ENCODE data around the gene NACC1. TPM values are rescaled to one million over a fixed set of nuclear protein-coding genes. Genes with fewer than 3 reads are reported as not detected.
"Not testable (repeated sequence)": the region's sequence is repeated elsewhere in the genome, so short reads cannot be mapped to it uniquely, and the experiment has no call there.

Gene NACC1
- total RNA-seq, 1 experiment from 2014 or later = 133 TPM

DNA sequence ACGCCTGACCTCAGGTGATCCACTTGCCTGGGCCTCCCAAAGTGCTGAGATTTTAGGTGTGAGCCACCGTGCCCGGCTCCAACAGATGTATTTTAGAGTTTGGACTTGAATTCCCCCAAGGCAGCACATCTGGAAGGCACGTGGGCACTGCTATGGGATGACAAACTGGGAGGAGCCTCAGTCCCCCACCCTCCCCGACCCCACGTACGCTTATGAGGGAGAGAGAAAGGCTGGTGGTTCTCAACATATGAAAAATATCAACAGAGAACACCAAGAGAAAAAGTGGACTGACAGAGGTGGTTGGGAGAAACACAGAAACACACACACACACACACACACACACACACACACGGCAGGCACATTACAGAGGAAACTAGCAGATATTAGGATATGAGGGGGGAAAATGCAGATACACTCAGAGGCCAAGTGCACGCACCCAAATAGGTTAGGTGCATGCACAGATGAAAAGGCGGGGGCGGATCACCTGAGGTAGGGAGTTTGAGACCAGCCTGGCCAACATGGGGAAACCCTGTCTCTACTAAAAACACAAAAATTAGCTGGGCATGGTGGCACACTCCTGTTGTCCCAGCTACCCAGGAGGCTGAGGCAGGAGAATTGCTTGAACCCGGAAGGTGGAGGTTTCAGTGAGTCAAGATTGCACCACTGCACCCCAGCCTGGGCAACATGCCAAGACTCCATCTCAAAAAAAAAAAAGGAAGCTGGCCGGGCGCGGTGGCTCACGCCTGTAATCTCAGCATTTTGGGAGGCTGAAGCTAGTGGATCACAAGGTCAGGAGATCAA is 28.9 kb downstream of the NACC1 start:
- no peaks in the 10 kb centered on the region for H3K9me2 ChIP-seq (ENCODE audit: insufficient read depth)
- intact Hi-C loops (cut with micrococcal nuclease; ENCODE audit: unreplicated experiment) = no loop called here
- peak; percentile 38 to 48 for DNase-seq
- H3K27me3 ChIP-seq (ENCODE audit: insufficient read depth, low read depth) = no peaks in the 10 kb centered on the region
- H3K9me3 ChIP-seq (ENCODE audit: insufficient read depth, low read depth) = no peaks in the 10 kb centered on the region
- no TSS peak for BruUV-seq (replicated peaks)
- H3F3A ChIP-seq (ENCODE audit: insufficient read depth, low read depth) = peaks cover 51% of the 10 kb centered on the region
- TF ChIP-seq, protein P1, sequence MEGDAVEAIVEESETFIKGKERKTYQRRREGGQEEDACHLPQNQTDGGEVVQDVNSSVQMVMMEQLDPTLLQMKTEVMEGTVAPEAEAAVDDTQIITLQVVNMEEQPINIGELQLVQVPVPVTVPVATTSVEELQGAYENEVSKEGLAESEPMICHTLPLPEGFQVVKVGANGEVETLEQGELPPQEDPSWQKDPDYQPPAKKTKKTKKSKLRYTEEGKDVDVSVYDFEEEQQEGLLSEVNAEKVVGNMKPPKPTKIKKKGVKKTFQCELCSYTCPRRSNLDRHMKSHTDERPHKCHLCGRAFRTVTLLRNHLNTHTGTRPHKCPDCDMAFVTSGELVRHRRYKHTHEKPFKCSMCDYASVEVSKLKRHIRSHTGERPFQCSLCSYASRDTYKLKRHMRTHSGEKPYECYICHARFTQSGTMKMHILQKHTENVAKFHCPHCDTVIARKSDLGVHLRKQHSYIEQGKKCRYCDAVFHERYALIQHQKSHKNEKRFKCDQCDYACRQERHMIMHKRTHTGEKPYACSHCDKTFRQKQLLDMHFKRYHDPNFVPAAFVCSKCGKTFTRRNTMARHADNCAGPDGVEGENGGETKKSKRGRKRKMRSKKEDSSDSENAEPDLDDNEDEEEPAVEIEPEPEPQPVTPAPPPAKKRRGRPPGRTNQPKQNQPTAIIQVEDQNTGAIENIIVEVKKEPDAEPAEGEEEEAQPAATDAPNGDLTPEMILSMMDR (conservative IDR thresholded peaks at IDR 0.05) = no peak
- no peak for TF ChIP-seq EZH2 (IDR thresholded peaks at IDR 0.05; ENCODE audit: low read depth)
- no peak overlapping the region for H3K4me3 ChIP-seq
- H3K79me2 ChIP-seq (ENCODE audit: low read depth) = peaks cover 37% of the 10 kb centered on the region
- H3K4me2 ChIP-seq = peak overlapping the region; percentile 16; the same call in 1 of the 2 replicates
- H3K27ac ChIP-seq = no peak overlapping the region
- no peak overlapping the region for H2AFZ ChIP-seq
- H3K4me1 ChIP-seq (replicated peaks; ENCODE audit: insufficient read depth) = peaks cover 47% of the 10 kb centered on the region
- ChIA-PET POLR2A (ENCODE audit: unreplicated experiment) (interaction anchor here (0.6 to 0.8 kb wide), 3 partner anchors 29 to 906 kb away, joined by 5 to 11 read pairs (median 8); partner anchors contain the start of genes GCDH and NACC1), CTCF (interaction anchor here (0.6 kb wide), 1 partner anchor 127 kb away, joined by 3 read pairs; no protein-coding TSS in a partner anchor)
- no peaks in the 10 kb centered on the region for H4K20me1 ChIP-seq (ENCODE audit: insufficient read depth)
- peaks cover 17% of the 10 kb centered on the region for H3K36me3 ChIP-seq (ENCODE audit: low read depth)

DNA sequence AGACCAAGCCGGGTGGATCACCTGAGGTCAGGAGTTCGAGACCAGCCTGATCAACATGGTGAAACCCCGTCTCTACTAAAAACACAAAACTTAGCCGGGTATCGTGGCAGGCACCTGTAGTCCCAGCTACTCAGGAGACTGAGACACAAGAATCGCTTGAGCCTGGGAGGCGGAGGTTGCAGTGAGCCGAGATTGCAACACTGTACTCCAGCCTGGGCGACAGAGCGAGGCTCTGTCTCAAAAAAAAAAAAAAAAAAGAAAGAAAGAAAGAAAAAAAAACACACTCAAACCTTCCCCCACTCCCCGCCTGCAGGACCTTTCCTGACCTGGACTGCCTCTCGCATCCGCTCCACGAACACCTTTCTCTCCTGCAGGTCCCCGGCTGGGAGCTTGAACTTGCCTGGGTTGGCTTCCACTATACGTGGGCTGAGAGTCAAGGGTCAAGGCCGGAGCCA is 31.1 kb downstream of the NACC1 start:
- Histone ChIP-seq H3F3A (ENCODE audit: insufficient read depth, low read depth) (peaks cover 40% of the 10 kb centered on the region), H2AFZ (peak overlapping the region; percentile 79), H3K4me1 (replicated peaks; ENCODE audit: insufficient read depth) (peaks cover 28% of the 10 kb centered on the region), H3K4me2 (peak overlapping the region; percentile 99), H4K20me1 (ENCODE audit: insufficient read depth) (peaks cover 13% of the 10 kb centered on the region), H3K4me3 (peak overlapping the region; percentile 83), H3K36me3 (ENCODE audit: low read depth) (peaks cover 22% of the 10 kb centered on the region), H3K79me2 (ENCODE audit: low read depth) (peaks cover 60% of the 10 kb centered on the region), H3K27ac (0 out of 2 replicates have a peak overlapping the region, but pooled peaks have one; percentile 96)
- CTCF ChIA-PET; DNase-seq; BruUV-seq (replicated peaks); H3K9me2 ChIP-seq (ENCODE audit: insufficient read depth); H3K27me3 ChIP-seq (ENCODE audit: insufficient read depth, low read depth); intact Hi-C loops (cut with micrococcal nuclease; ENCODE audit: unreplicated experiment); H3K9me3 ChIP-seq (ENCODE audit: insufficient read depth, low read depth): not testable (repeated sequence)
- POLR2A ChIA-PET (ENCODE audit: unreplicated experiment) = interaction anchor here (0.6 to 0.7 kb wide), 5 partner anchors 19 to 164 kb away, joined by 5 to 21 read pairs (median 12); no protein-coding TSS in a partner anchor

DNA sequence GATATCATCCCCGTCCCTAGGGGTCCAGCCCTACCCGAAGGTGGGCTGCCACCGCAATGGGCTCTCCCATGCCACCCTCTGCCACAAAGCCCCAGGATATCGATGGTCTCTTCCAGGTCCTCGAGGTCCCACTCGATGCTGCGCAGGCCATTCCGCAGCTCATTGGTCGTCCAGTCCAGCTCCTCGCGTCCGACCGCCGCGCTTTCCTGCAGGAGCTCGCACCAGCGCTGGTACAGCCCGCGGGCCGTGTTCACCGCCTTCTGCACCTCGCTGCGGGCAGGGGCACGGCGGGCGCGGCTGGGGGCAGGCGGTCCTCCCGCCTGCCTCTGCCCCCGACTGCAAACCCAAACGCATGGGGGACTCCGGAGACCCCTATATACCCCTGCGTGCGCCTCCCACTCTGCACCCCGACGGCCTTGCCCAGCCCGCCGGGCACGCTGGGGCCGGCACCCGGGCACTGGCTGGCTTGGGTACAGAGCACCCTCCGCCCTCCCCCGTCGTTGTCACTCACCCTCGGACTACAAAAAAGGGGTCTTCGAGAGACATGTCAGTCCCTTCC is 31.6 kb downstream of the NACC1 start:
- Histone ChIP-seq H3K9me2 (ENCODE audit: insufficient read depth) (no peaks in the 10 kb centered on the region), H3K36me3 (ENCODE audit: low read depth) (peaks cover 22% of the 10 kb centered on the region), H3K4me1 (replicated peaks; ENCODE audit: insufficient read depth) (peaks cover 24% of the 10 kb centered on the region), H3K79me2 (ENCODE audit: low read depth) (peaks cover 65% of the 10 kb centered on the region), H4K20me1 (ENCODE audit: insufficient read depth) (peaks cover 18% of the 10 kb centered on the region), H3K4me2 (peak overlapping the region; percentile 99), H3K27ac (0 out of 2 replicates have a peak overlapping the region, but pooled peaks have one; percentile 96), H2AFZ (peak overlapping the region; percentile 79), H3K4me3 (peak overlapping the region; percentile 83), H3K27me3 (ENCODE audit: insufficient read depth, low read depth) (no peaks in the 10 kb centered on the region), H3K9me3 (ENCODE audit: insufficient read depth, low read depth) (no peaks in the 10 kb centered on the region), H3F3A (ENCODE audit: insufficient read depth, low read depth) (peaks cover 40% of the 10 kb centered on the region)
- BruUV-seq (replicated peaks) = no TSS peak
- peak; percentile 32 to 39 for DNase-seq
- intact Hi-C loops (cut with micrococcal nuclease; ENCODE audit: unreplicated experiment) = loop anchor here (1.0 to 5.0 kb wide), 3 partner anchors 113 to 703 kb away; partner anchors contain the start of gene HOOK2
- ChIA-PET POLR2A (ENCODE audit: unreplicated experiment) (interaction anchor here (0.6 to 0.7 kb wide), 7 partner anchors 18 to 165 kb away, joined by 4 to 21 read pairs (median 12); no protein-coding TSS in a partner anchor), CTCF (interaction anchor here (0.7 kb wide), 1 partner anchor 15 kb away, joined by 10 read pairs; no protein-coding TSS in a partner anchor)
- no peak for TF ChIP-seq EZH2 (IDR thresholded peaks at IDR 0.05; ENCODE audit: low read depth)
- TF ChIP-seq, protein P1 (conservative IDR thresholded peaks at IDR 0.05) = no peak
